Measurements from ENCODE around the gene TM7SF3. TPM values are rescaled to one million over a fixed set of nuclear protein-coding genes. Genes with fewer than 3 reads are reported as not detected.

TM7SF3 gene
- total RNA-seq, 1 experiment from 2014 or later, result 57.0 TPM

GRCh38 chr12:27014859-27015729, 910 bp upstream of the TM7SF3 start:
- ChIA-PET CTCF (interaction anchor here (0.6 to 1.7 kb wide), 10 partner anchors 10 to 448 kb away, joined by 3 to 22 read pairs (median 4); no protein-coding TSS in a partner anchor), POLR2A (ENCODE audit: unreplicated experiment) (interaction anchor here (0.6 kb wide), 3 partner anchors 24 to 775 kb away, joined by 3 to 5 read pairs (median 4); no protein-coding TSS in a partner anchor)
- Histone ChIP-seq H3K27me3 (ENCODE audit: insufficient read depth, low read depth) (no peaks in the 10 kb centered on the region), H3K79me2 (ENCODE audit: low read depth) (peaks cover 10% of the 10 kb centered on the region), H3K9me2 (ENCODE audit: insufficient read depth) (no peaks in the 10 kb centered on the region), H3F3A (ENCODE audit: insufficient read depth, low read depth) (peaks cover 14% of the 10 kb centered on the region), H3K27ac (peak overlapping the region; percentile 48), H2AFZ (peak overlapping the region; percentile 83), H3K4me1 (replicated peaks; ENCODE audit: insufficient read depth) (peaks cover 29% of the 10 kb centered on the region), H4K20me1 (ENCODE audit: insufficient read depth) (no peaks in the 10 kb centered on the region), H3K36me3 (ENCODE audit: low read depth) (no peaks in the 10 kb centered on the region), H3K9me3 (ENCODE audit: insufficient read depth, low read depth) (no peaks in the 10 kb centered on the region), H3K4me2 (peak overlapping the region; percentile 95), H3K4me3 (peak overlapping the region; percentile 97)
- intact Hi-C loops (cut with micrococcal nuclease; ENCODE audit: unreplicated experiment), result loop anchor here (1.0 to 10.0 kb wide), 12 partner anchors 62 to 900 kb away; partner anchors contain the start of genes FGFR1OP2, ITPR2 and STK38L
- no TSS peak for BruUV-seq (replicated peaks)
- no peak for DNase-seq
- TF ChIP-seq EZH2 (IDR thresholded peaks at IDR 0.05; ENCODE audit: low read depth), result no peak
- no peak for TF ChIP-seq CTCF (conservative IDR thresholded peaks at IDR 0.05)

- Histone ChIP-seq H2AFZ (peak overlapping the region; percentile 99), H3K4me2 (peak overlapping the region; percentile 95), H4K20me1 (ENCODE audit: insufficient read depth) (no peaks in the 10 kb centered on the region), H3K27me3 (ENCODE audit: insufficient read depth, low read depth) (no peaks in the 10 kb centered on the region), H3K9me3 (ENCODE audit: insufficient read depth, low read depth) (no peaks in the 10 kb centered on the region), H3K79me2 (ENCODE audit: low read depth) (peaks cover 10% of the 10 kb centered on the region), H3K36me3 (ENCODE audit: low read depth) (no peaks in the 10 kb centered on the region), H3K4me1 (replicated peaks; ENCODE audit: insufficient read depth) (peaks cover 35% of the 10 kb centered on the region), H3F3A (ENCODE audit: insufficient read depth, low read depth) (peaks cover 14% of the 10 kb centered on the region), H3K27ac (no peak overlapping the region; the same call in 1 of the 2 replicates), H3K4me3 (peak overlapping the region; percentile 97), H3K9me2 (ENCODE audit: insufficient read depth) (no peaks in the 10 kb centered on the region)
- intact Hi-C loops (cut with micrococcal nuclease; ENCODE audit: unreplicated experiment), result loop anchor here (1.0 to 10.0 kb wide), 11 partner anchors 63 to 899 kb away; partner anchors contain the start of genes FGFR1OP2, ITPR2 and STK38L
- TF ChIP-seq CTCF (conservative IDR thresholded peaks at IDR 0.05) (no peak), EZH2 (IDR thresholded peaks at IDR 0.05; ENCODE audit: low read depth) (no peak)
- CTCF ChIA-PET, result interaction anchor here (0.6 to 1.1 kb wide), 6 partner anchors 9 to 323 kb away, joined by 3 to 4 read pairs (median 4); partner anchors contain the start of genes ITPR2 and MED21
- POLR2A ChIA-PET (ENCODE audit: unreplicated experiment), result interaction anchor here (0.5 to 1.0 kb wide), 4 partner anchors 8 to 889 kb away, joined by 3 to 9 read pairs (median 6); partner anchors contain the start of gene MED21
- TSS peak; percentile 26 for BruUV-seq (replicated peaks)
- no peak for DNase-seq
These were observed 536 bp downstream of the TM7SF3 start for GRCh38 chr12:27013611-27014084.

GRCh38 chr12:27012982-27013255, 1.3 kb downstream of the TM7SF3 start:
- TF ChIP-seq EZH2 (IDR thresholded peaks at IDR 0.05; ENCODE audit: low read depth) (no peak), CTCF (conservative IDR thresholded peaks at IDR 0.05) (no peak)
- no TSS peak for BruUV-seq (replicated peaks)
- Histone ChIP-seq H3K4me3 (peak overlapping the region; percentile 97), H3F3A (ENCODE audit: insufficient read depth, low read depth) (peaks cover 14% of the 10 kb centered on the region), H3K4me2 (peak overlapping the region; percentile 95), H3K79me2 (ENCODE audit: low read depth) (peaks cover 10% of the 10 kb centered on the region), H3K36me3 (ENCODE audit: low read depth) (no peaks in the 10 kb centered on the region), H3K4me1 (replicated peaks; ENCODE audit: insufficient read depth) (peaks cover 35% of the 10 kb centered on the region), H3K9me3 (ENCODE audit: insufficient read depth, low read depth) (no peaks in the 10 kb centered on the region), H2AFZ (peak overlapping the region; percentile 99; the same call in 1 of the 2 replicates), H3K27ac (no peak overlapping the region), H3K27me3 (ENCODE audit: insufficient read depth, low read depth) (no peaks in the 10 kb centered on the region), H4K20me1 (ENCODE audit: insufficient read depth) (no peaks in the 10 kb centered on the region), H3K9me2 (ENCODE audit: insufficient read depth) (no peaks in the 10 kb centered on the region)
- no peak for DNase-seq
- POLR2A ChIA-PET (ENCODE audit: unreplicated experiment), result interaction anchor here (1.0 kb wide), 1 partner anchor 9 kb away, joined by 9 read pairs; the partner anchor contains the start of gene MED21
- intact Hi-C loops (cut with micrococcal nuclease; ENCODE audit: unreplicated experiment), result loop anchor here (5.0 to 10.0 kb wide), 4 partner anchors 306 to 898 kb away; no protein-coding TSS in a partner anchor
- CTCF ChIA-PET, result interaction anchor here (0.6 to 1.1 kb wide), 2 partner anchors 128 to 322 kb away, joined by 3 to 4 read pairs; no protein-coding TSS in a partner anchor
